Adipocyte (in vitro differentiated cells): ENCODE data around the gene PCDH11X.
"Not testable (repeated sequence)": the region's sequence is repeated elsewhere in the genome, so short reads cannot be mapped to it uniquely, and the experiment has no call there.

Experiments used
- DNase-seq: peaks from one replicate; pipeline ENCODE4 v3.0.0-alpha.2; 2015; ENCODE audit warnings: low read depth
- H3K27me3 ChIP-seq: replicated peaks from 2 replicates; pipeline ENCODE4 v1.7.0; 2013; ENCODE audit warnings: mild to moderate bottlenecking, low read length, moderate library complexity; ENCODE audit not compliant: control insufficient read depth, insufficient read depth
- H3K36me3 ChIP-seq: 2 replicates; pipeline ENCODE4 v1.7.0; 2013; ENCODE audit warnings: low read length, mild to moderate bottlenecking, moderate library complexity; ENCODE audit not compliant: control insufficient read depth, insufficient read depth, severe bottlenecking
- H3K4me1 ChIP-seq: 2 replicates; pipeline ENCODE4 v1.7.0; 2013; ENCODE audit warnings: mild to moderate bottlenecking, low read length, moderate library complexity; ENCODE audit not compliant: control insufficient read depth, insufficient read depth
- H3K4me3 ChIP-seq: 2 replicates; pipeline ENCODE4 v1.7.0; 2013; ENCODE audit warnings: mild to moderate bottlenecking, low read length, moderate library complexity
- H3K9ac ChIP-seq: 2 replicates; pipeline ENCODE4 v1.7.0; 2013; ENCODE audit warnings: mild to moderate bottlenecking, low read length, moderate library complexity
- H3K9me3 ChIP-seq: 2 replicates; pipeline ENCODE4 v1.7.0; 2013; ENCODE audit warnings: mild to moderate bottlenecking, low read length, moderate library complexity; ENCODE audit not compliant: control insufficient read depth

Gene PCDH11X

DNA sequence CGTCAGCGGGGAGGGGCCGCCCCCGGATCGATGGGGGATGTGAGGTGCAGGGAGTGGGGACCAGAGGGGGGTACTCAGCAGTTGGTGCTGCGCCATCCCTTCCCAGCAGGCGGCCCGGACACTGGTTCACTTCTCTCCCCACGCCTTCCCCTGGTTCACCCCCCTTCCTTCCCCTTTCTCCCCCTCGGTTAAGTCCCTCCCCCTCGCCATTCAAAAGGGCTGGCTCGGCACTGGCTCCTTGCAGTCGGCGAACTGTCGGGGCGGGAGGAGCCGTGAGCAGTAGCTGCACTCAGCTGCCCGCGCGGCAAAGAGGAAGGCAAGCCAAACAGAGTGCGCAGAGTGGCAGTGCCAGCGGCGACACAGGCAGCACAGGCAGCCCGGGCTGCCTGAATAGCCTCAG, at the start of gene PCDH11X:
Gene PCDH11X (plus strand): TSS at position 241 of the 400 bp plus-strand sequence. CDS start 56,130 bp downstream, outside the sequence.
- not testable (repeated sequence) for H3K4me3 ChIP-seq, DNase-seq, H3K36me3 ChIP-seq, H3K4me1 ChIP-seq, H3K9me3 ChIP-seq, H3K9ac ChIP-seq
- peaks cover 11% of the 10 kb centered on the region for H3K27me3 ChIP-seq

- not testable (repeated sequence) for H3K36me3 ChIP-seq, DNase-seq, H3K4me1 ChIP-seq, H3K27me3 ChIP-seq, H3K9ac ChIP-seq, H3K4me3 ChIP-seq, H3K9me3 ChIP-seq
These were observed 31.7 kb upstream of the PCDH11X start for GRCh38 chrX:91747446-91747845.

DNA sequence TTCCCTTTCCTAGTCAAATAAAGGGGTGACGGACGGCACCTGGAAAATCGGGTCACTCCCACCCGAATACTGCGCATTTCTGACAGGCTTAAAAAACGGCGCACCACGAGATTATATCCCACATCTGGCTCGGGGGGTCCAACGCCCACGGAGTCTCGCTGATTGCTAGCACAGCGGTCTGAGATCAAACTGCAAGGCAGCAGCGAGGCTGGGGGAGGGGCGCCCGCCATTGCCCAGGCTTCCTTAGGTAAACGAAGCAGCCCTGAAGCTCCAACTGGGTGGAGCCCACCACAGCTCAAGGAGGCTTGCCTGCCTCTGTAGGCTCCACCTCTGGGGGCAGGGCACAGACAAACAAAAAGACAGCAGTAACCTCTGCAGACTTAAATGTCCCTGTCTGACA, 26.2 kb upstream of the PCDH11X start:
- H3K36me3 ChIP-seq, H3K4me3 ChIP-seq, H3K27me3 ChIP-seq, DNase-seq, H3K9ac ChIP-seq, H3K4me1 ChIP-seq, H3K9me3 ChIP-seq: not testable (repeated sequence)

GRCh38 chrX:91770619-91771488, 8.3 kb upstream of the PCDH11X start:
- not testable (repeated sequence) for H3K4me3 ChIP-seq, DNase-seq, H3K36me3 ChIP-seq, H3K9ac ChIP-seq, H3K4me1 ChIP-seq, H3K27me3 ChIP-seq, H3K9me3 ChIP-seq

DNA sequence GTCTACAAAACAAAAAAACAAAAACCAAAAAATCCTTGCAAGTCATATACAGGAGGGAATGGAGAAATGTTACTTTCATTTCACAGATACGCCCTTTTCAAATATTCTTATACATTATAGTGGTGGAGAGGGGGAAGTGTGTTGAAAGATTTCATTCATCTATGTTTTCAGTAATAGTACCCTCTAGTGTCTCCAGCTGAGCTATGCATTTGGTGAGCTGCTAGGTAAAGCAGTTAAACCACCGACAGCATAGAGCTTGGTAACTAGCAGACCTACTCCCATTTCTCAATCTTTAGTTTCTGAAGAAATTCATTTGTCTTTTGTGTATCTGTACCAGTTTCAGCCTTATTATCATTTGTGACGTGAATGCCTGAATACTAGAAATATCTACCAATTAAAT, 5.2 kb upstream of the PCDH11X start:
- not testable (repeated sequence) for H3K4me3 ChIP-seq

GRCh38 chrX:91780008-91780407, 833 bp downstream of the PCDH11X start:
- not testable (repeated sequence) for H3K4me3 ChIP-seq, H3K9ac ChIP-seq, H3K4me1 ChIP-seq, H3K36me3 ChIP-seq, DNase-seq, H3K9me3 ChIP-seq
- peaks cover 11% of the 10 kb centered on the region for H3K27me3 ChIP-seq

More for the DNA sequence above, 5.2 kb upstream of the PCDH11X start:
- not testable (repeated sequence) for H3K9me3 ChIP-seq, H3K36me3 ChIP-seq, DNase-seq, H3K4me1 ChIP-seq, H3K9ac ChIP-seq, H3K27me3 ChIP-seq

- not testable (repeated sequence) for H3K4me3 ChIP-seq
These were observed 1.5 kb downstream of the PCDH11X start for GRCh38 chrX:91780698-91781097.

GRCh38 chrX:91781553-91782298, 2.6 kb downstream of the PCDH11X start:
- H3K9me3 ChIP-seq, DNase-seq, H3K4me3 ChIP-seq, H3K36me3 ChIP-seq, H3K9ac ChIP-seq, H3K4me1 ChIP-seq: not testable (repeated sequence)
- H3K27me3 ChIP-seq = peaks cover 11% of the 10 kb centered on the region

More at GRCh38 chrX:91780698-91781097, 1.5 kb downstream of the PCDH11X start:
- DNase-seq, H3K9me3 ChIP-seq, H3K4me1 ChIP-seq, H3K9ac ChIP-seq, H3K36me3 ChIP-seq: not testable (repeated sequence)
- peaks cover 11% of the 10 kb centered on the region for H3K27me3 ChIP-seq

DNA sequence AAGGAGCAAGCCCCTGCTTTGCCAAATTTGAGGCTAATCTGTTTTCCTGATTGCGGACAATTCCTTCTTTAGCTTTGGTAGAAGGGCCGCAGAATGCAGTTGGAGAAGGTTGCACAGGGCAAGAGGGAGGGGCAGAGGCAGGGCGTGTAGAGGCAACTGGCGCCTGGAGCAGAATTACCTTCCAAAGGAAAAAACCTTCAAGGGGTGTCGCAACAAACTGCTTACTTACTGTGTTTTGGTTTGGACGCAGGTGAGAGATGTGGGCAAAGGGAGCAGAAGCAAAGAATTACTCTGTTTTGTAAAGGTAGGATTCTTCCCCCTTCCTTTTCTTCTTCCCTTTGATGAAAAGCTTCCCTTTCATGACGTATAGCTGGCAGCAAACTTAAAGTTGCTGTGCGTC, 3.6 kb downstream of the PCDH11X start:
- H3K9ac ChIP-seq, DNase-seq: not testable (repeated sequence)

GRCh38 chrX:91817537-91817936, 38.4 kb downstream of the PCDH11X start:
- H3K4me3 ChIP-seq, H3K9ac ChIP-seq, H3K36me3 ChIP-seq, H3K4me1 ChIP-seq, H3K9me3 ChIP-seq, DNase-seq, H3K27me3 ChIP-seq: not testable (repeated sequence)

More for the DNA sequence above, 3.6 kb downstream of the PCDH11X start:
- not testable (repeated sequence) for H3K4me3 ChIP-seq, H3K36me3 ChIP-seq, H3K9me3 ChIP-seq, H3K27me3 ChIP-seq, H3K4me1 ChIP-seq

- not testable (repeated sequence) for H3K36me3 ChIP-seq, H3K4me3 ChIP-seq, H3K4me1 ChIP-seq, DNase-seq, H3K9ac ChIP-seq, H3K27me3 ChIP-seq, H3K9me3 ChIP-seq
These were observed 46.1 kb downstream of the PCDH11X start for GRCh38 chrX:91825321-91825720.
